GM21737 (cell line): Measurements from ENCODE around the gene PCED1A.

Experiments used
- ATAC-seq: cut with Tn5 transposase; IDR thresholded peaks from one replicate; pipeline ENCODE4 v1.9.1; 2021; ENCODE audit warnings: mild to moderate bottlenecking, moderate library complexity; ENCODE audit not compliant: unreplicated experiment

The PCED1A gene

DNA sequence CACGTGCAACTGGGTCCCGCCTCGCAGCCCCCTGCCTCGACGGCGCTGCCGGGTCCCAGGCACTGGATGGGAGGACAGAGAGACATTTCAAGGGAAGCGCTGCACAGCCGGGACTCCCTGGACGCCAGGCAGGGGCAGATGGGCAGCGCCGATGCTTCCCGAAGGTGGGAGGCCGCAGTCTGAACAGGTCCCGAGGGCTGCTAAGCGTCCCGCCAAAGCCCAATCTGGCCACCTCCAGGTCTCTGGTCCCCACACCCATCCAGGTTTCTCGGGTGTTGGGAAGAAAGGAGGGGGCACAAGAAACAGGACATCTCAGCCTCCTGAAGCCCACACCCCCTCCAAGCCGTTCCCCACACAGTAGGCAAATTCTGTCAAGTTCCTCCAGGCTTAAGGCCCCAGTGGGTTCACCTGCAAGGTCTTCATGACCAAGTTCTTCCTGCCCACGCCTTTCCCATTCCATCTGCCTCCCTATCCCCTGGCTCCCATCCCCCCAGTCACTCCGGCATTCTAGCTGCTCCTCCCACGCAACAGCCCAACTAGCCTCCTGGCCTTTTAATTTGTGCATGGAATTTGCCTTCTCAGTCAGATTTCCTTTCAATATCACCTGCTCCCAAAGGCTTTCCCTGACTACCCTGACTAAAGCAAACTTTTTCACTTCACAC lies 34.6 kb downstream of the PCED1A start:
- no peak for ATAC-seq

DNA sequence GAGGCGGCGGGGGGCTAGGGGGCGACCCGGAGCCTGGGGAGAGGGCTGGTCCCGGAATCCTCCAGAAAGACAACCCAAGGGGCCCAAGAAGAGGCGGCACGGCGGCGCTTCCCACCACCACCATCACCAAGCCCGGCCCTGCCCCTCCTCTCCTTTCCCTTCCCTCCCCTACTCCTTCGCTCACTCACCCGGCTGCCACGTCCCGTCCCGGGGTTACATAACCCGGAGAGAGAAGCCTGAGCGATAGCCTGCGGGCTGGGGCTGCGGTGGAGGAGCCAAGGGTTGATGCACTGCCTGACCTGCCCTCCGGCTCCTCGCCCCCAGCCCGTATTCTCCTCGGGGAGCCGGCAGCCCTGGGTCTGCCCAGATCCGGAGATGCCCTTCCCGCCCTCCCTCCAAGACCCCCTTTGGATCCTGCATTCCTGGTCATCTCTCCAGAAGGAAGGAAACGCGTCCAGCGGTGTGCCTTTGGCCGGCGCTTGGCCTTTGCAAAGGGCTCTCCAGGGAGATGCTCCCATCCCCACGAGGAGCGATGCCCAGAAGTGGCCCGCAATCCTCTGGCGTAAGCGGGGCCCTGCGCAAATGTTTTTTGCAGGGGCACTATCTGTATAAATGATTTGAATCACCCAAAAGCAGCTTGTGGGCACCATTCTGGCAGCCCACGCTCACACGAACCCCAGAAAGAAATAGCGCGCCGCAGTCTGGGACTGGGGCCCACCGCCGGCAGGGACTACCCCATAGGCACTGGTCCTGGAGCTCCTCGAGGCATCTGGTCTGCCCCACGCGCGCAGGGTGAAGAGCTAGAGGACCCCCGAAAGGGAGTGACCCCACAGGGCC lies 35.4 kb downstream of the PCED1A start:
- no peak for ATAC-seq

DNA sequence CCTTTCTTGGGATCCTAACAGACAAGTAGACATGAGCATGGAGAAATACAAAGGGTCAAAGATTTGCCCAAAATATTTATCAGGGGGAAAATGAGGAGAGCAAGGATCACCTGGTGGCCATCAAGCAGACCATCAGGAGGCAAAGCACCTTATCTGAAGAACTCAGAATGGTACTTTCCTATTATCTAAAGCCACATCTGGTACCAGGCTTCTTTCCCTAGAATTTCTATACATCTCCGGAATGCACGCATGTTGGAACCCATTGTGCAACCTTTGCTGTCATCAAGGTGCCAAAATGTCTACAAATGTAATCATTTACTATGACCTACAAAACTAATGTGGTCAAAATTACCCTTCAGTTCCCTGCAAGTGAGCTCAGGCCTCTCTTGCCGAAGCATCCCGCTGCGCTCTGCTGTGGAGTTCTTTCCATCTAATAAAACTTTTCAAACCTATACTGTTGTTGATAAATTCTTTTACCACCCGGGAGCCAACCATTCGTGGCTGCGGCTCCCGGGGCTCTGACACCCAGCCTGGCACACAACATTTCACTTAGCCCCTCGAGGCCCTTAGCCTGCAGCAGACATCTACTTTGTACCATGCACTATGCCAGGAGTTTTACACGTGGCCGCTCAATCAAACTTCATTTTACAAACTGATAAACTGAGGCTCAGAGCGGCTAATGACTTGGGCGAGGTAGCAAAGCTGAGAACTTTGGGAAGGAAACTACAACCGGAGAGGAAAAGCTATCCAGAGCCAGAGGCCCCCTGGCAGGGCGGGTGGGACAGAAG lies 36.2 kb downstream of the PCED1A start:
- ATAC-seq: no peak

DNA sequence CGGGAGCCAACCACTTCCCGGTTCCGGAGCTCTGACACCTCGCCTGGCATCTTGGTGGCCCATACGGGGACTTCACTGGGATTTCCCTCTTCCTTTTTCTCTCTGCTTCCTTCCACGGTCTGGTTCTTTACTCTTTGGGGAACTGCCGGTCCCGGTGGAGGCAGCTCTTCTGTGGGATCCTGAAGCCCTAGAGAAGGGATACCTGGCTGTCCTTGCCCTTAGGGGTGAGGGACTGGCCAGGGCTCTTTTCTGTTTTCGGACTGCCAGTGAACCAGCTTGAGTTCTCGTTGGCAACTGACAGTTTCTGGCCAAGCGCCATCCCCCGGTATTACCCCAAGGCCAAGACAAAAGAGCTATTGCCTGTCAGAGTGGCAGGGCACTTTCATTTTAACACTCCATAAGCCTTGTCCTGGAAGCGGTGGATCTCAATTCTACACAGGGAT lies 39.1 kb downstream of the PCED1A start:
- no peak for ATAC-seq

DNA sequence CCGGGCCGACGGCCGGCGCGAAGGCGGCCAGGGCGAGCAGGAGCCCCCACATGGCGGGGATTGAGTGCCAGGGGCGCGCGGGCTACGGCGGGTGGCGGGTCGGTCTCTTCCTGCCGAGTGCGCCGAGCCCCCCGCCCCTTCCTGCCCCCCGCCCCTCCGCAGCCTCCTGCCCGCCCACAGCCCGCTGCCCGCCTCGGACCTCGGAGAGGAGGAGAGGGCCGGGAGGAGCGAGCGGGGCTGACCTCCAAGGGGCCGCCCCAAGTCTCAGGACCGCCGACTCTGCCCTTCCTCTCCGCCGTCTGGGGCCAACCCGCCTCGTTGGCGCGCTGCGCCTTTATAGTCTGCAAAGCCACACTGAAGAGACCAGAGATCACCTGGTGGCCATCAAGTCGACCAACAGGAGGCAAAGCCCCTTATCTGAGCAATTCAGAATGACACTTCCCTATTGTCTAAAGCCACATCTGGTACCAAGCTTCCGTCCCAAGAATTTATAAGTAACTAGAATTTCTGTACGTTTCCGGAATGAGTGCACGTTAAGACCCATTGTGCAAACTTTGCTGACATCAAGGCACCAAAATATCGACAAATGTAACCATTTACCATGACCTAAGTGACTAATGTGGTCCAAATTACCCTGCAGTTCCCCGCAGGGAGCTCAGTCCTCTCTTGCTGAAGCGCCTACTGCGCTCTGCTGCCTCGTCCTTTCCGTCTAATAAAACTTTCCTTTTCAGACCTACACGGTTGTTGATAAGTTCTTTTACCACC lies 39.8 kb downstream of the PCED1A start, which contains the start of gene CPXM1:
CPXM1 (minus strand) TSS at position 107 of the 765 bp plus-strand sequence; CDS start at position 52, 55 bp downstream.
- peak; percentile 52 for ATAC-seq

DNA sequence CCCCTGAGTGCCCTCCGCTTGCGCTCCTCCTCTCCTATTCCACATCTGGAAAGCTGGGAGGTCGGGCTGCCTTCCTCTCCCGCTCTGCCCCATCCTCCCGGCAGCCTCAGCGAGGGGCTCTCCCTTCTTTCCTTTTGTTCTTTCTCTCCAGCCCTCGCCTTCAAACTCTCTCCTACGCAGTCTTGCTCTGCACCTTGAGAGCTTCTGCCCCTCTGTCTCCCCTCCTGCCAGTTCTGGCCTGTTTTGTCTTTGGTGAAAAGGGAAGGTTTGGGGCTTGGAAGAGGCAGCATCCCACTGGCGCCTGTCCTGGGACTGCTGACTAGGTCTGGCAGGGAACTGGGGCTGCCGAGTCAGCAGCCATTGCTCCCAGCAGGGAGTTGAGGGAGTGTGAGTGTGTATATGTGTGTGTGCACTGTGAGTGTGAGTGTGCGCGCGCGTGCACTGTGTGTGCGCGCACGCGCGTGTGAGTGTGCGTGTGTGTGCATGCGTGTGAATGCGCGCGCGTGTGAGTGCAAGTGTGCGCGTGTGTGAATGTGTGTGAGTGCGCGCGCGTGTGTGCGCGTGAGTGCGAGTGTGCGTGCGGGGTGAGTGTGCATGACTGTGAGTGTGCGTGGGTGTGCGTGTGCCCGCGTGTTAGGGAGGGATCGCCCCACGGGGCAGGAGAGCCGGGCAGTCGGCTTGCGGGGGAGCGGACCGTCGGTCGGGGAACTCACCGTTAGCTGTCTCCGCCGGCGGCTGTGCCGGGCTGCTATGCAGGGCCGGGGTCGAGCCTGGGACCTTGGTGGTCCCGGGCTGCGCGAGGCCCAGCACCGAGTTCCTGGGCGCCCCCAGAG lies 40.6 kb downstream of the PCED1A start:
- ATAC-seq: peak; percentile 21

DNA sequence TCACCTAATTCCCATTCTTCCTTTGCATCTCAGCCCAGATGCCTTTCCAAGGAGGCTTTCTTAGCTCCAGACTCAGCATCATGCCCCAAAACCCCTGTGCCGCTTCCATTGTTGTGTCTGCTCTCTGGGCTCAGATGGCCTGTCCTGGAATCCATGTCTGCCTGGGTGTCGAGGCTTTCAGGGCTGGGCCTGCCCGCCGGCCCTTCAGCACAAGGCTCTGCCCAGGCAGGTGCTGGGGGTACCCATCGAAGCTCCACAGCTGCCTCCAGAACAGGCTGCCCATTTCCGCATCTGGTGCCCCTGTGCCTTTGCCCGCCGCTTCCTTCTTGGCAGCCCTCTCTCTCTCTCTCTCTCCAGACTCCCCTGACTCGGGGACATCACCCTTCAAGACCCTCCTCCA lies 41.2 kb downstream of the PCED1A start:
- no peak for ATAC-seq

DNA sequence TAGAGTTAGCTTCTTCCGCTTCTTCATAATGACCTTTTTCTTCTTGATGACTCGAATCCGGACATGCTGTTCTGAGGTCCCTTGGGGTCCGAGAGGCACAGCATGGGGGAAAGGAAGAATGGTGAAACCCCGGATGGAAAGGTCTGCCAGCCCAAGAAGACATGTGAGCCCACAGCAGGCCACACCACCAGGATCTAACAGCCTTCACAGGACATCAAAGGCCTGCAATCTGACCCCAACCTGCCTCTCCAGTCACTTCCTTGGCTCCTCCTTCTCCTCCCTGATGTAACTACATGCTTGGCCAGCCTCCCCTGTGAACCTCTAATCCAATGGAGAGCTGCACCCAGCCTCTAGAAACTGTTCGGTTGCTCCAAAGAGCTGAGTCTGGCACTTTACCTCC lies 41.6 kb downstream of the PCED1A start:
- ATAC-seq: no peak

DNA sequence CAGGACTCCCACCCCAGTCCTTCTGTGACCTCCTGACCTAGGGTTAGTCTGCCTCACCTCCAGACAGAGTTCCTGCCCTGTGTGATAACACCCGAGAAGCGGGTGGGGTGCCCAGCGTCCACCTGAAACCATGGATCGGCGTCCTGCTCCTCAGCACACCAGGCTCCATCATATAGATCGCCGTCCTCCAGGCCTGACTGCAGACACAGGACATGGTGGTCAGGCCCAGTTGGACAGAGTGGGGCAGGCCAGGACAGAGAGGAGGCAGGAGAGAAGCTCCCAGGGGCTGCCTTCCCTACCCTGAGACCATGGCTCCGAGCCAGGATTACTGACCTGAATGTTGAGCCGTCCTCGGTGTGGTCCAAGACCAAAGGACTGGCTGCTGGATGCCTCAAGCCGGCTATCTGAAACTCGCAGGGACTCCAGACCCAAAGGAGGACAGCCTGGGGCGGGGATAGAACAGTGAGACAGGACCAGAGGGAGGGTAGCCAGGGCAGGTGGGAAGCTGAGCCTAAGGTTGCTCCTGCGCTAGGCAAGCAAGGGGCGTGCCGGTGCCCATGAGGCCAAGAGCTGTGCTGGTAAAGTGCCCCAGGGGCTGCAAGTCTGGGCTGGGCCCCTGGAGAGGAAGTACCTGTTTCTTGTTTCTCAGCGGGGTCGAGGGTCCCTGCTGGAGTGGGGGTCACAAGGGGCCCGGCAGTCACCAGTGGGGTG lies 42.2 kb downstream of the PCED1A start:
- no peak for ATAC-seq

DNA sequence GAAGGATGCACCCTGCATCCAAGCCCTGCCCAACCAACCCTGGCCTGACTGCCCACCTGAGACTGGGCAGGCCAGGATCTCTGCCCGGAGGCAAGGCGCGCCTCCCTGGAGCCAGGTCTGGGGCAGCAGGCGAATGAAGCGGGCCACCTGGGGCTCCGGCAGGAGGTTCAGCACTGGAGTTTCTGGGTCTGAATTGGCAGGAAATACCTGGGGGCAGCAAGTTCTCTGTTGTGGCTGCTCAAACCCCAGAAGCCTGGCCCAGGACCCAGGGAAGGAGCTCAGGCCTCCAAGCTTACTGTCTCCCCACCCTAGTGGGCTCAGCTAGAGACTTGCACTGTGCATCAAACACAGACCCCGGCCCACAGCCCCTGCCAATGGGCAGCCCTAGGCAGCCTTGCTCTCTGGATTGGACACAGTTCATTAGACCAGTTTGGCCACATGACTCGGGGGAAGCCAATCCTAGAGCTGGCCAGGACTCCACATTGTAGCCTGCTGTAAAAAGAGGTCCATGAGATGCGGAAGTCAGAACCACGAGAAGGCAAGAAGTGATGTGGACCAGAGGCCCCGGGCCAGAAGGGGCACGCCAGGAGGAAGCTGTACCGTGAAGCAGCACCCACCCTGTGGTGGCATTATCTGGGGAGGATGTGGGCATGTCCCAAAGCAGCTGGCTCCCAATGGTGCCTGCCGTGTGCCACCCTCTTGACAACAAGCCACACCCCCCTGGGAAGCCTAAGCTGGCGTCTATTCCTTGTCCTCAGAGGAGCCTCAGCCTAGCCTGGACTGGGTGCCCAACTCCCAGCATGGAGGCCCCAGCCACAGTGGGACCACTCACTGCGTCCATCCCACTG lies 43.1 kb downstream of the PCED1A start:
- no peak for ATAC-seq

DNA sequence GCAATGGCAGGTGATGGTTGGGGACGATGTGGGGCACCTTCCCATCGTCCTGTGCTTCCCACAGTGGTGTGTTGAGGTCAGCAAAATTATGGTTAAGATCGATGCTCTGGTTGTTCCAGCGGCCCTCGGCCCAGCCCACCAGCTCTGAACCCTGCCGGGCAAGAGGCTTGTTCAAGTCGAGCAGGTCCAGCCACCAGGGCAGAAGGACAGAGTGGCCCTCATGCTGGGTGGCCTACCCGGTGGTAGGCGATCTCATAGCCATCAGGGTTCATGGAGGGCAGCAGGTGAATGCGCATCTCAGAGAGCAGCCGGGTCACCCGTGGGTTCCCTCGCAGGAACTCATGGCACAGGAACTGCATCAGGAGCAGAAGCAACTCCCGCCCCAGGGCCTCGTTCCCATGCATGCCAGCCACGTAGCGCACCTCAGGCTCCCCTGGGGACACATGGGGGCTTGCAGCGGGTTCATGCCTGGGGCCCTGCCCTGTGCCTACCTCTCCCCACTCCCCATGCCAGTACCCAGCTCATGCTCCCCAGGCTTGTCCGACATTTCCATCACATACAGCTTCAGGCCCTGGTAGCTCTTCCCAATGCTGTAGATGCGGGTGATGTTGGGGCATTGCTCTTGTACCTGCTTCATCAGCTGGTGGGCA lies 44.3 kb downstream of the PCED1A start:
- no peak for ATAC-seq

DNA sequence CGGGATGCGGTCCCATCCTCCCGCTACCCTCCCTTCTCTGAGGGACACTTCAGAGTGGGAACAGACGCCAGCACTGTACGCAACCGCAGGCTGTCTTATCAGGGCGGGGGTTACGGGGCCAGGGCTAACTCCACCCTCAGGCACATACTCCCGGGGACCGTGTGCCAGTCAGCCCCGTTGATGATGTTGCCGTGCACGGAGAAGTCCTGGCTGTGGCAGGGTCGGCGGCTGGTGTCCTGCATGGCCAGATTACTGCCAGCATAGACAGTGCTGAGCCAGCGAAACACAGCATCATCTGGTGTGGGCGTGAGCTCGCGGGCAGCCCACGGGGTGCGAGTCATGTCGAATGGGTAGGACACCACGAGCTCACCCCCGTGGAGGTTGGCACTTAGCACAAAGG lies 45.0 kb downstream of the PCED1A start:
- ATAC-seq: no peak

DNA sequence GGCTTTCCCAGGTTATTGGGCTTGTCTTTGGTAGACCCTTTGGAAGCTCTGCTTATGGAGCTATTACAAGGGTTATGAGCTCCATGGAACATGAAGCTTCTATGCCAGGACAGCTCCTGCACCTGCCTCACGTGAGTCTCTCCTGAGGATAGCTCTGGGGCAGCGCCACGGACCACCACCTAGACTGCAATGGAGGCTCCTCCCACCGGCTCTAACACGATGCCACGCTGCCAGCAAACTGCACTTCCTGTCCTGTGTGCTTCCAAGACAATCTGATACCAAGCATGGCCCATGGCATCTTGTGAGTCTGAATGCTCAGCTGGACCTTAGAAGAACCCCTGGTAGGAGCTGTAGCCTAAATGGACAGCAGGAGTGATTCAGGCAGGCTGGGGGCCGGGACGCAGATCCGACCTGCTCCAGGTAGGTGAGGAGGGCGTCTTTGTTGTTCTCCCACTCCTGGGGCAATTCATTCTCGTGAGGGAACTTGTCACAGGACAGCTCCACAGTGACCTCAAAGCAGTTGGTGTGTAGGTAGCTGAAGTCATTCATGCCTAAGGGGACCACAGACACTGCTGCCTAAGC lies 45.5 kb downstream of the PCED1A start:
- ATAC-seq: no peak

DNA sequence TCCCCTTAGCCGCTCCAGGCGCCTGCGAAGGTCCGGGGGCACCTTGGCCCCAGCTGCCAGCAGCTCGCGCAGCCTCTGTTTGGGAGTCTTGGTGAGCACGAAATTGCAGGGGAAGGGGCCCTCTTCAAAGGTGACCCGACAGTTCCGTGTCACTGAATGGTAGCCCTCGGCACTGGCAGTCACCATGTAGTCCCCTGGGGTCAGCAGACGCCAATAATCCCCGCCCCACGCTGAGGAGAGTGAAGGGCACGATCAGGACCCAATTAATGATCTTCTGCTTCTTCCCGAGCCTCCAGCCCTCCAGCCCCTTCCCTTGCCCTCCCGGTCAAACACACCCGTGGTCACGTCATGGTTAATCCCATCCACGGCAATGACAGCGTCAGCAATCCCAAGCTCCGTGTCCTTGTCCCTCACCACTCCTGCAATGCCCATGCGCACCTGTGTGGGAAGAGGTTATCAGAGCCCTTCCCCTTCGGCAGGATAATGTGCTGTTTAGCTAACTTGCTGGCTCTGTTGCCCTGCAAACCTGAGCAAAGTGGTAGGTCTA lies 46.2 kb downstream of the PCED1A start:
- no peak for ATAC-seq

DNA sequence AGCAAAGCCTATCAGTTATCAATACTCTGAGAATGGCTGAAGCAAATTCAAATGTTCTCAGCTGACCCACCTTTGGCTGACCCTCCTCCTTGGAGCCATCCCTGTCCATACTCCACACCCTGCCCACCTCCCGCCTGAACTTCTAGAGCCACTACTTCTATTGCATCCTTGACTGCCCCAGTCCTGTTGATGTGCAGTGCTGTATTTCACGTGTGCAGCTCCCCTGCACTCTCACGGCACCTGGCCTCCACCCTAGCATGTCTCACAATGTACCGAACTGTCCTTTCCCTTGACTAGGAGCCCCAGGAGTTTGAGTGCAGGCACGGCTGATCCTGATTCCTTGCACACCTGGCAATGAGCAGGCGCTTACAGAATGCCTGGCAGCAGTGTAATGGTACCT lies 47.0 kb downstream of the PCED1A start:
- no peak for ATAC-seq
